Measurements from ENCODE around the gene PPIH.

DNA sequence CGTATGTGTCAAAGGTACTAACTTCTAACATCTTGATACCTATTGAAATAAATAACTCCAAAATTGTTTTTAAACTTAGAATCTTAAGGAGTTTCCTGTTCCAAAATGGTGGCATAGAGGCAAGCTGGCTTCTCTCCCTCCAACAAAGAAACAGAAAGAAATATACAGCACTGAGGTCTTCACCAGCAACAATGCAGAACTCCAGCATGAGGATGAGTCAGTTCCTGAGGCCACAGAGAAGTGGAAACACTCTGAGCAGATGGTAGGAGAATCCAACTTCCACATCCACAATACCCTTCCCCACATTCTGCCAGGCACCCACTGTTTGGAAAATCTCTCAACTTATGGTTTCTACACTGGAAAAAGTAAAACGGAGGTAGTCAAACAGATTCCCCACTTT lies 12.2 kb upstream of the PPIH start:
- TF ChIP-seq, protein P1, sequence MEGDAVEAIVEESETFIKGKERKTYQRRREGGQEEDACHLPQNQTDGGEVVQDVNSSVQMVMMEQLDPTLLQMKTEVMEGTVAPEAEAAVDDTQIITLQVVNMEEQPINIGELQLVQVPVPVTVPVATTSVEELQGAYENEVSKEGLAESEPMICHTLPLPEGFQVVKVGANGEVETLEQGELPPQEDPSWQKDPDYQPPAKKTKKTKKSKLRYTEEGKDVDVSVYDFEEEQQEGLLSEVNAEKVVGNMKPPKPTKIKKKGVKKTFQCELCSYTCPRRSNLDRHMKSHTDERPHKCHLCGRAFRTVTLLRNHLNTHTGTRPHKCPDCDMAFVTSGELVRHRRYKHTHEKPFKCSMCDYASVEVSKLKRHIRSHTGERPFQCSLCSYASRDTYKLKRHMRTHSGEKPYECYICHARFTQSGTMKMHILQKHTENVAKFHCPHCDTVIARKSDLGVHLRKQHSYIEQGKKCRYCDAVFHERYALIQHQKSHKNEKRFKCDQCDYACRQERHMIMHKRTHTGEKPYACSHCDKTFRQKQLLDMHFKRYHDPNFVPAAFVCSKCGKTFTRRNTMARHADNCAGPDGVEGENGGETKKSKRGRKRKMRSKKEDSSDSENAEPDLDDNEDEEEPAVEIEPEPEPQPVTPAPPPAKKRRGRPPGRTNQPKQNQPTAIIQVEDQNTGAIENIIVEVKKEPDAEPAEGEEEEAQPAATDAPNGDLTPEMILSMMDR (tag by site-specific recombination; IDR thresholded peaks at IDR 0.05): no peak
- TF ChIP-seq, protein P2, sequence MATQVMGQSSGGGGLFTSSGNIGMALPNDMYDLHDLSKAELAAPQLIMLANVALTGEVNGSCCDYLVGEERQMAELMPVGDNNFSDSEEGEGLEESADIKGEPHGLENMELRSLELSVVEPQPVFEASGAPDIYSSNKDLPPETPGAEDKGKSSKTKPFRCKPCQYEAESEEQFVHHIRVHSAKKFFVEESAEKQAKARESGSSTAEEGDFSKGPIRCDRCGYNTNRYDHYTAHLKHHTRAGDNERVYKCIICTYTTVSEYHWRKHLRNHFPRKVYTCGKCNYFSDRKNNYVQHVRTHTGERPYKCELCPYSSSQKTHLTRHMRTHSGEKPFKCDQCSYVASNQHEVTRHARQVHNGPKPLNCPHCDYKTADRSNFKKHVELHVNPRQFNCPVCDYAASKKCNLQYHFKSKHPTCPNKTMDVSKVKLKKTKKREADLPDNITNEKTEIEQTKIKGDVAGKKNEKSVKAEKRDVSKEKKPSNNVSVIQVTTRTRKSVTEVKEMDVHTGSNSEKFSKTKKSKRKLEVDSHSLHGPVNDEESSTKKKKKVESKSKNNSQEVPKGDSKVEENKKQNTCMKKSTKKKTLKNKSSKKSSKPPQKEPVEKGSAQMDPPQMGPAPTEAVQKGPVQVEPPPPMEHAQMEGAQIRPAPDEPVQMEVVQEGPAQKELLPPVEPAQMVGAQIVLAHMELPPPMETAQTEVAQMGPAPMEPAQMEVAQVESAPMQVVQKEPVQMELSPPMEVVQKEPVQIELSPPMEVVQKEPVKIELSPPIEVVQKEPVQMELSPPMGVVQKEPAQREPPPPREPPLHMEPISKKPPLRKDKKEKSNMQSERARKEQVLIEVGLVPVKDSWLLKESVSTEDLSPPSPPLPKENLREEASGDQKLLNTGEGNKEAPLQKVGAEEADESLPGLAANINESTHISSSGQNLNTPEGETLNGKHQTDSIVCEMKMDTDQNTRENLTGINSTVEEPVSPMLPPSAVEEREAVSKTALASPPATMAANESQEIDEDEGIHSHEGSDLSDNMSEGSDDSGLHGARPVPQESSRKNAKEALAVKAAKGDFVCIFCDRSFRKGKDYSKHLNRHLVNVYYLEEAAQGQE (tag by site-specific recombination; IDR thresholded peaks at IDR 0.05): no peak
- TF ChIP-seq ZBTB17 (tag by site-specific recombination; IDR thresholded peaks at IDR 0.05): no peak
- TF ChIP-seq, protein P3, sequence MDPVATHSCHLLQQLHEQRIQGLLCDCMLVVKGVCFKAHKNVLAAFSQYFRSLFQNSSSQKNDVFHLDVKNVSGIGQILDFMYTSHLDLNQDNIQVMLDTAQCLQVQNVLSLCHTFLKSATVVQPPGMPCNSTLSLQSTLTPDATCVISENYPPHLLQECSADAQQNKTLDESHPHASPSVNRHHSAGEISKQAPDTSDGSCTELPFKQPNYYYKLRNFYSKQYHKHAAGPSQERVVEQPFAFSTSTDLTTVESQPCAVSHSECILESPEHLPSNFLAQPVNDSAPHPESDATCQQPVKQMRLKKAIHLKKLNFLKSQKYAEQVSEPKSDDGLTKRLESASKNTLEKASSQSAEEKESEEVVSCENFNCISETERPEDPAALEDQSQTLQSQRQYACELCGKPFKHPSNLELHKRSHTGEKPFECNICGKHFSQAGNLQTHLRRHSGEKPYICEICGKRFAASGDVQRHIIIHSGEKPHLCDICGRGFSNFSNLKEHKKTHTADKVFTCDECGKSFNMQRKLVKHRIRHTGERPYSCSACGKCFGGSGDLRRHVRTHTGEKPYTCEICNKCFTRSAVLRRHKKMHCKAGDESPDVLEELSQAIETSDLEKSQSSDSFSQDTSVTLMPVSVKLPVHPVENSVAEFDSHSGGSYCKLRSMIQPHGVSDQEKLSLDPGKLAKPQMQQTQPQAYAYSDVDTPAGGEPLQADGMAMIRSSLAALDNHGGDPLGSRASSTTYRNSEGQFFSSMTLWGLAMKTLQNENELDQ (tag by site-specific recombination; IDR thresholded peaks at IDR 0.05; ENCODE audit: low read depth): no peak
- no peak for TF ChIP-seq ZNF140 (tag by site-specific recombination; IDR thresholded peaks at IDR 0.05)
- TF ChIP-seq, protein P4, sequence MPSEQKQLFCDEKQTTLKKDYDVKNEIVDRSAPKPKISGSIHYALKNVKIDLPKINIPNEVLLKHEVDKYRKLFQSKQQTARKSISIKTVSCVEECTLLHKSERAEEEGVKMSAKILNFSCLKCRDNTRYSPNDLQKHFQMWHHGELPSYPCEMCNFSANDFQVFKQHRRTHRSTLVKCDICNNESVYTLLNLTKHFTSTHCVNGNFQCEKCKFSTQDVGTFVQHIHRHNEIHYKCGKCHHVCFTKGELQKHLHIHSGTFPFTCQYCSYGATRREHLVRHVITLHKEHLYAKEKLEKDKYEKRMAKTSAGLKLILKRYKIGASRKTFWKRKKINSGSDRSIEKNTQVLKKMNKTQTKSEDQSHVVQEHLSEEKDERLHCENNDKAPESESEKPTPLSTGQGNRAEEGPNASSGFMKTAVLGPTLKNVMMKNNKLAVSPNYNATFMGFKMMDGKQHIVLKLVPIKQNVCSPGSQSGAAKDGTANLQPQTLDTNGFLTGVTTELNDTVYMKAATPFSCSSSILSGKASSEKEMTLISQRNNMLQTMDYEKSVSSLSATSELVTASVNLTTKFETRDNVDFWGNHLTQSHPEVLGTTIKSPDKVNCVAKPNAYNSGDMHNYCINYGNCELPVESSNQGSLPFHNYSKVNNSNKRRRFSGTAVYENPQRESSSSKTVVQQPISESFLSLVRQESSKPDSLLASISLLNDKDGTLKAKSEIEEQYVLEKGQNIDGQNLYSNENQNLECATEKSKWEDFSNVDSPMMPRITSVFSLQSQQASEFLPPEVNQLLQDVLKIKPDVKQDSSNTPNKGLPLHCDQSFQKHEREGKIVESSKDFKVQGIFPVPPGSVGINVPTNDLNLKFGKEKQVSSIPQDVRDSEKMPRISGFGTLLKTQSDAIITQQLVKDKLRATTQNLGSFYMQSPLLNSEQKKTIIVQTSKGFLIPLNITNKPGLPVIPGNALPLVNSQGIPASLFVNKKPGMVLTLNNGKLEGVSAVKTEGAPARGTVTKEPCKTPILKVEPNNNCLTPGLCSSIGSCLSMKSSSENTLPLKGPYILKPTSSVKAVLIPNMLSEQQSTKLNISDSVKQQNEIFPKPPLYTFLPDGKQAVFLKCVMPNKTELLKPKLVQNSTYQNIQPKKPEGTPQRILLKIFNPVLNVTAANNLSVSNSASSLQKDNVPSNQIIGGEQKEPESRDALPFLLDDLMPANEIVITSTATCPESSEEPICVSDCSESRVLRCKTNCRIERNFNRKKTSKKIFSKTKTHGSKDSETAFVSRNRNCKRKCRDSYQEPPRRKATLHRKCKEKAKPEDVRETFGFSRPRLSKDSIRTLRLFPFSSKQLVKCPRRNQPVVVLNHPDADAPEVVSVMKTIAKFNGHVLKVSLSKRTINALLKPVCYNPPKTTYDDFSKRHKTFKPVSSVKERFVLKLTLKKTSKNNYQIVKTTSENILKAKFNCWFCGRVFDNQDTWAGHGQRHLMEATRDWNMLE (tag by site-specific recombination; conservative IDR thresholded peaks at IDR 0.05; ENCODE audit: low read depth): no peak
